Subcutaneous adipose tissue (tissue), 4 donors: ENCODE measurements around the gene OXTR. TPM values are rescaled to one million over a fixed set of nuclear protein-coding genes. Genes with fewer than 3 reads are reported as not detected.

ENCODE experiments used
- total RNA-seq, 4 donors: library from RNA; depleted of rRNA; stranded (reverse); fragments of >200 nt; gene quantifications; one replicate each; pipeline ENCODE4 v1.1.0, GENCODE V29; 2016
- TF ChIP-seq, protein P1 (sequence below): fragments of 450-650 bp; IDR thresholded peaks from one replicate; pipeline ENCODE4 v1.5.1; 2016; ENCODE audit warnings: low read depth, mild to moderate bottlenecking, control low read depth, antibody characterized with exemption, moderate library complexity

The OXTR gene
- total RNA-seq, 4 donors from 2014 or later: 0.16 to 0.34 (median 0.19) TPM; not detected in 1

DNA sequence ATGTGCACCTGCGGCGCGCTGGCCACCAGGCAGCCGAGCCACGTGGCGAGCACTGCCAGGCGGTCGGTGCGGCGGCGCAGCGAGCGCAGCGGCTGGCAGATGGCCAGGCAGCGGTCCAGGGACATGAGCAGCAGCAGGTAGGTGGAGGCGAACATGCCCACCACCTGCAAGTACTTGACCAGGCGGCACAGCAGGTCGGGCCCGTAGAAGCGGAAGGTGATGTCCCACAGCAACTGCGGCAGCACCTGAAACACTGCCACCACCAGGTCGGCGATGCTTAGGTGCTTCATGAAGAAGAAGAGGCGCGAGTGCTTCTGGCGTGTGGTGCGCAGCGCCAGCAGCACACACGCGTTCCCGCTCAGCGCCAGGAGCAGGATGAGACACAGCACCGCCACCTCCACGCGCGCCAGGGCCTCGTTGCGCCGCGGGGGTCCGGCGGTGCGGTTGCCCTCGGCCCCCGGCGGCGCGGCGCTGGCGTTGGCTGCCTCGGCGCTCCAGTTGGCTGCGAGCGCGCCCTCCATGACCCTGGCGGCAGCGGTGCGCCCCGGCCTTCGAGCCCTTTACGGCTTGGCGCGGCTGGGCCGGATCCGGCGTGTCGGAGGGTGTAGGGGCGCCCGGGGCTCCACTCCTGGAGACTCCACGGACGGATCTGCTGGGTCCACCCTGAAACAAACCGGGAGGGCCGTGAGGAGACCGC, 1.6 kb downstream of the OXTR start:
- TF ChIP-seq, protein P1, sequence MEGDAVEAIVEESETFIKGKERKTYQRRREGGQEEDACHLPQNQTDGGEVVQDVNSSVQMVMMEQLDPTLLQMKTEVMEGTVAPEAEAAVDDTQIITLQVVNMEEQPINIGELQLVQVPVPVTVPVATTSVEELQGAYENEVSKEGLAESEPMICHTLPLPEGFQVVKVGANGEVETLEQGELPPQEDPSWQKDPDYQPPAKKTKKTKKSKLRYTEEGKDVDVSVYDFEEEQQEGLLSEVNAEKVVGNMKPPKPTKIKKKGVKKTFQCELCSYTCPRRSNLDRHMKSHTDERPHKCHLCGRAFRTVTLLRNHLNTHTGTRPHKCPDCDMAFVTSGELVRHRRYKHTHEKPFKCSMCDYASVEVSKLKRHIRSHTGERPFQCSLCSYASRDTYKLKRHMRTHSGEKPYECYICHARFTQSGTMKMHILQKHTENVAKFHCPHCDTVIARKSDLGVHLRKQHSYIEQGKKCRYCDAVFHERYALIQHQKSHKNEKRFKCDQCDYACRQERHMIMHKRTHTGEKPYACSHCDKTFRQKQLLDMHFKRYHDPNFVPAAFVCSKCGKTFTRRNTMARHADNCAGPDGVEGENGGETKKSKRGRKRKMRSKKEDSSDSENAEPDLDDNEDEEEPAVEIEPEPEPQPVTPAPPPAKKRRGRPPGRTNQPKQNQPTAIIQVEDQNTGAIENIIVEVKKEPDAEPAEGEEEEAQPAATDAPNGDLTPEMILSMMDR: no peak

DNA sequence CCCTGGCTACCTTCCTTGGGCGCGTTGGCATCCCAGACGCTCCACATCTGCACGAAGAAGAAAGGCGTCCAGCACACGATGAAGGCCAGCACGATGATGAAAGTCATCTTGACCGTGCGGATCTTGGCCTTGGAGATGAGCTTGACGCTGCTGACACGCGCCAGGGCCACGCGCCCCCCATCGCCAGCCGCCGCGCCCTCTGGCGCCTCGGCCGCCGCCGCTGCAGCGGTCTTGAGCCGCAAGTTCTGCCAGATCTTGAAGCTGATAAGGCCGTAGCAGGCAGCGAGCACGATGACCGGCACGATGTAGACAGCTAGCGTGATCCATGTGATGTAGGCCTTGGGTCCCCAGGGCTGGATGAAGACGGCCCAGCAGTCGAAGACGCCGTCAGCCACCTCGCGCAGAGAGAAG, 2.2 kb downstream of the OXTR start:
- TF ChIP-seq, protein P1: no peak

DNA sequence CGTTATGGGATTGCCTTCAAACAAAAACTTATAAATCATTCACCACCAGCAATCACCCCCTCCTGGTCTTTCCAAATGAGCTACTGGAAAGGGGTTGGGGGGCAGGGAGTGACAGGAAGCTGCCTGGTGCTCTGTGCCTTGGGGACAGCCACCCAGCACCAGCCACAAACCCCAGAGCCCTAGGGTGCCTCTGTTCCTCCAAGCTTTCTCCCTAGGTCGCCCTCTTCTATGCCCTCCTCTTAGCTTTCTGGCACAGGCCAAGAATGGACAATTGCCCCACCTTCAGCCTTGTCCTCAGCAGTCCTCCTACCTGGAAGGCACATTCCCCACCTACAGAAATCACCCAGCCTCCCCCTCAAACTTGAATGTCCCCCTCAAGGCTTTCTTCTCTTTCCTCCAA, 3.3 kb downstream of the OXTR start:
- TF ChIP-seq, protein P1: no peak

DNA sequence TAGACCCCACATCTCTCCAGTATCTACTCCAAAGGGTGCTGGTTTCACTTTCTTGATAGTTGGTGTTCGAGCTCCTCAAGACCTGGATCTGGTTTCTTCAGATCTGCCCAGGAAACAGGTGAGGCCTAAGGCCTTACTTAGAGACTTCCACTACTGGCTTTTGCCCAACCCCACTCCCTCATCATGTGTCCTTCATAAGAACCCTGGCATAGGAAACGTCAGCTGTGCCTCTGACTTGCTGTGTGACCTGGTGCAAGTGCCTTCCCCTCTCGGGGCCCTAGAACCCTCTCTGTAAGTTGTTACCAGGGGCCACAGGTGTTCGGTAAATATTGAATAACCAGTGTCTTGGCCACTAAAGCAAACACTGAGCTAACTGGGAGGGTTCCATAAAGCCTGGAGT, 3.9 kb downstream of the OXTR start:
- TF ChIP-seq, protein P1: no peak

DNA sequence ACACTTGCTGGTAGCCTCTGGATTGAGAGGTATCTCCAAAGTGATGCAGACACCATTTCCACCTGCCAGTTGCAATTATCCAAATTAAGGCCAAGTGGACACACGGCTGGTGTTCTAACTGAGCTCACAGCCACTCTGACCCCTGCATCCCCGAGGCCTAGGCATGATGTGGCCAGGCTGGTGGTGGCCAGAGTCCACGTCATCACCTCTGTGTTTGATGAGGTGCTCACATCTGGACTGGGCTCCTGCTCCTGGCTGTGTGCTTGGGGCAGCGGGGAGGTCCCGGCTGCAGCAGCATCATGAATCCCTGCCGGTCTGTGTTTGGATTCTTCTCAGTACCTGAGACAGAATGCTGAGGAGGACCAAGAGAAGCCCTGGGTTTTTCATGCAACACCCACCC, 4.9 kb downstream of the OXTR start:
- TF ChIP-seq, protein P1: no peak

DNA sequence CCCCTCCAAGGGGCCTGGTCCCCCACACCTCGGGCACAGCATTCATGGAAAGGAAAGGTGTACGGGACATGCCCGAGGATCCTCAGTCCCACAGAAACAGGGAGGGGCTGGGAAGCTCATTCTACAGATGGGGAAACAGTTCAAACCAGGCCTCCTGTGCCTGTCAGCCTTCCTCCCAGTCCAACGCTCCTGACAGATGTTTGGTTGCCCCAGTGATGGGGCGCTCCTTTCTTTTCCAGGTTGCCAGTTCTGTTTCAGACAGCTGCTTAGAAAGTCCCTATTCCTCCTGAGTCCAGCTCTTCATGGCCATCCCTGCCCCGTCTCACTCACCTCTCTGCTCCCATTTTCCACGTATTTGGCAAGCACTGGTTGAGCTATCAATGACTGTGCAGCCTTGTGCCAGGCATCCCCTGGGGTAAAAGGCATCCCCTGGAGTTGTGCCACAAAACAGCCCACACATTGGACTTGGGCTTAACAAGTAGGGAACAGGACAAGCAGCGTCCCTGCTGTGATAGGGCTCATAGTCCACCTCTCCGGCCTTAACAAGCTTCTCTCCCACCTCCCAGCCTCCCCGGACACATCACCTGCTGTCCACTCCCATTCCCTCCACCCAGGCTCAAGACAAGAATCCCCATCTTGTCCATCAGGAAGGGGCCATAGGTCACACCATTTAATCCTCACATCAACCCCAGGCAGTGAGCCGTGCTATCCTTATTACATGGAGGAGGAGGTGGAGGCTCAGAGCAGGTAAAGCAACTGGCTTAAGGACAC, 6.6 kb downstream of the OXTR start:
- TF ChIP-seq, protein P1: no peak

DNA sequence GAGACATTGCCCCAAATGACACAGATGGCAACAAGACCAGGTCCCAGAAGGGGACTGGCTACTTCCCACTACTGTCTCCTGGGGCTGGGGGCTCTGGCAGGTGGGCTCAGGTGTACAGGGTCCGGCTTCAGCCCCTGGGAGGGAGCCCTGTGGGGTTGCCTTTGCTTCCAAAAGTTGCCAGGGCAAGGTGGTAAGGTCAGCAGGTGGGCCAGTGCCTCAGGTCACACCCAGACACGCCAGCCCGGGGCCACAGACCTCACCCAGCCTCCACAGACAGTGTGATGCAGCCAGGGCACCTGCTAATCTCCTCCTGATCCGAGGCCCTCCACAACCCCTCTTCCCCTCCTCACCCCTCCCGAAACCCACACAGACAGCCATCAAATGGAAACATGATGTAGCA, 7.5 kb downstream of the OXTR start:
- TF ChIP-seq, protein P1: no peak
